SK-N-DZ (cell line): ENCODE results near the gene FRAS1.
A peak's percentile ranks its signal among the peaks of the same experiment; 100 is the strongest.
"Not testable (repeated sequence)": the region's sequence is repeated elsewhere in the genome, so short reads cannot be mapped to it uniquely, and the experiment has no call there.

Experiments
- DNase-seq: peaks from one replicate; pipeline ENCODE4 v3.0.0-alpha.2; 2015; ENCODE audit warnings: low spot score

FRAS1 gene

GRCh38 chr4:78545275-78546246 is 488.4 kb downstream of the FRAS1 start:
- DNase-seq = no peak

GRCh38 chr4:78547899-78548298 is 490.8 kb downstream of the FRAS1 start:
- DNase-seq = not testable (repeated sequence)

GRCh38 chr4:78548889-78549288 is 491.8 kb downstream of the FRAS1 start:
- not testable (repeated sequence) for DNase-seq

GRCh38 chr4:78551420-78552351 is 494.6 kb downstream of the FRAS1 start, which contains the start of gene ANXA3:
Gene ANXA3 (plus strand): TSS chr4:78551770. CDS start chr4:78554474, 2,704 bp downstream.
- DNase-seq = peak; percentile 4

- DNase-seq = peak; percentile 4
Measured at GRCh38 chr4:78552389-78553042, 495.4 kb downstream of the FRAS1 start.

GRCh38 chr4:78553043-78553396 is 495.9 kb downstream of the FRAS1 start:
- DNase-seq = no peak

- no peak for DNase-seq
Measured at GRCh38 chr4:78553529-78554060, 496.5 kb downstream of the FRAS1 start.

- DNase-seq = no peak
Measured at GRCh38 chr4:78556665-78557064, 499.5 kb downstream of the FRAS1 start.

GRCh38 chr4:78557841-78558240 is 500.7 kb downstream of the FRAS1 start:
- no peak for DNase-seq

GRCh38 chr4:78558410-78558809 is 501.3 kb downstream of the FRAS1 start:
- no peak for DNase-seq

- DNase-seq = no peak
Measured at GRCh38 chr4:78560296-78560963, 503.3 kb downstream of the FRAS1 start.

- DNase-seq = no peak
Measured at GRCh38 chr4:78561677-78562076, 504.6 kb downstream of the FRAS1 start.

- DNase-seq = no peak
Measured at GRCh38 chr4:78562687-78563086, 505.6 kb downstream of the FRAS1 start.

GRCh38 chr4:78565971-78566372 is 508.8 kb downstream of the FRAS1 start:
- DNase-seq = no peak

- no peak for DNase-seq
Measured at GRCh38 chr4:78566834-78567499, 509.8 kb downstream of the FRAS1 start.

GRCh38 chr4:78567500-78568060 is 510.5 kb downstream of the FRAS1 start:
- DNase-seq = no peak

- DNase-seq = no peak
Measured at GRCh38 chr4:78568640-78569305, 511.6 kb downstream of the FRAS1 start.

GRCh38 chr4:78569306-78569821 is 512.2 kb downstream of the FRAS1 start:
- no peak for DNase-seq

- DNase-seq = no peak
Measured at GRCh38 chr4:78570117-78570516, 513.0 kb downstream of the FRAS1 start.
